Keratinocyte (primary cell): ENCODE measurements around the gene ADAM12. TPM values are rescaled to one million over a fixed set of nuclear protein-coding genes. Genes with fewer than 3 reads are reported as not detected.

ENCODE experiments used
- DNase-seq: peaks from one replicate; pipeline ENCODE4 v3.0.0-alpha.2; 2011; ENCODE audit warnings: low read depth, missing footprints, low spot score
- FAIRE-seq: peaks from 2 replicates; lab custom pipeline; 2011; peaks lifted over from hg19 to GRCh38; lab: Jason Lieb, UNC
- H2AFZ ChIP-seq: 2 replicates; pipeline ENCODE4 v1.6.0; 2012; ENCODE audit warnings: low read length, control low read depth, inconsistent platforms; ENCODE audit not compliant: control insufficient read depth
- H3K27ac ChIP-seq: 2 replicates; pipeline ENCODE4 v1.5.1; 2011; ENCODE audit warnings: low read length; ENCODE audit not compliant: control insufficient read depth, insufficient read depth
- H3K27me3 ChIP-seq: 3 replicates; pipeline ENCODE4 v1.6.0; 2011; ENCODE audit warnings: low read length; ENCODE audit not compliant: control insufficient read depth, insufficient read depth; ENCODE audit errors: extremely low read depth
- H3K36me3 ChIP-seq, 2 experiments: 2 replicates in 1 of 2; 3 replicates in 1 of 2; pipeline ENCODE4 v1.5.1; 2011; ENCODE audit warnings: low read length in 2 of 2, mild to moderate bottlenecking in 1 of 2; ENCODE audit not compliant: control insufficient read depth in 2 of 2, insufficient read depth in 2 of 2; ENCODE audit errors: extremely low read depth in 1 of 2
- H3K4me1 ChIP-seq: 3 replicates; pipeline ENCODE4 v1.5.1; 2011; ENCODE audit warnings: low read length; ENCODE audit not compliant: control insufficient read depth, insufficient read depth; ENCODE audit errors: extremely low read depth
- H3K4me2 ChIP-seq: 3 replicates; pipeline ENCODE4 v1.6.0; 2011; ENCODE audit warnings: low read depth, low read length; ENCODE audit not compliant: control insufficient read depth, insufficient read depth; ENCODE audit errors: extremely low read depth
- H3K4me3 ChIP-seq, 3 experiments: fragments of 200-600 bp in 1 of 3; sonication (generic) in 1 of 3; 2 replicates in 2 of 3; 3 replicates in 1 of 3; pipeline ENCODE4 v1.5.1; 2011 to 2016; ENCODE audit warnings: low read length in 3 of 3, mild to moderate bottlenecking in 3 of 3, control low read depth in 2 of 3, inconsistent platforms in 1 of 3, low read depth in 1 of 3, mixed read lengths in 1 of 3, mixed run types in 1 of 3, moderate library complexity in 1 of 3; ENCODE audit not compliant: control insufficient read depth in 2 of 3, insufficient read depth in 2 of 3; ENCODE audit errors: extremely low read depth in 1 of 3
- H3K79me2 ChIP-seq: 2 replicates; pipeline ENCODE4 v1.6.0; 2012; ENCODE audit warnings: low read length; ENCODE audit not compliant: control insufficient read depth, insufficient read depth
- H3K9ac ChIP-seq: 3 replicates; pipeline ENCODE4 v1.6.0; 2011; ENCODE audit warnings: low read length; ENCODE audit not compliant: control insufficient read depth, insufficient read depth; ENCODE audit errors: extremely low read depth
- H3K9me1 ChIP-seq: 3 replicates; pipeline ENCODE4 v1.6.0; 2011; ENCODE audit warnings: low read length; ENCODE audit not compliant: control insufficient read depth, insufficient read depth; ENCODE audit errors: extremely low read depth
- H3K9me3 ChIP-seq: 2 replicates; pipeline ENCODE4 v1.5.1; 2012; ENCODE audit warnings: low read depth, low read length; ENCODE audit not compliant: control insufficient read depth
- H4K20me1 ChIP-seq: 3 replicates; pipeline ENCODE4 v1.6.0; 2011; ENCODE audit warnings: low read length; ENCODE audit not compliant: control insufficient read depth, insufficient read depth; ENCODE audit errors: extremely low read depth
- EZH2 ChIP-seq: IDR thresholded peaks from one replicate; pipeline ENCODE4 v1.6.1; 2012; ENCODE audit warnings: inconsistent platforms, mild to moderate bottlenecking, low read length, moderate library complexity
- dilution Hi-C: fragments of 300-500 bp; cut with MboI; formaldehyde crosslinking; loops from one replicate; pipeline ENCODE4 v1.7.0; 2020; ENCODE audit warnings: low sequenced_read_pairs; ENCODE audit not compliant: extremely low pct_ligation_motif_present
- polyA plus RNA-seq, 5 experiments: library from polyadenylated mRNA; depleted of rRNA in 3 of 5; stranded (reverse) in 3 of 5; stranded (forward) in 1 of 5; unstranded in 1 of 5; fragments of >200 nt; gene quantifications; 1 replicate in 1 of 5; 2 replicates in 3 of 5; 3 replicates in 1 of 5; pipeline versions ENCODE4 v1.2.1 to v1.2.3, GENCODE V29; 2011 to 2012; ENCODE audit warnings: missing spikeins in 2 of 5, low read depth in 1 of 5, low replicate concordance in 1 of 5
- TF ChIP-seq, protein P1 (sequence below), 3 experiments: IDR thresholded peaks in 1 of 3; conservative IDR thresholded peaks in 1 of 3; optimal IDR thresholded peaks in 1 of 3; 2 replicates in 2 of 3; 3 replicates in 1 of 3; pipeline versions ENCODE3 to v1.5.1; 2011; ENCODE audit warnings: low read length in 3 of 3, mild to moderate bottlenecking in 3 of 3, moderate library complexity in 2 of 3, control low read depth in 1 of 3, inconsistent platforms in 1 of 3; ENCODE audit not compliant: insufficient read depth in 2 of 3; ENCODE audit errors: extremely low read depth in 1 of 3

ADAM12 gene
- polyA plus RNA-seq, 1 donor (not counting 4 experiments of a cell fraction or from before 2014, with no cell fraction given), result 0.07 TPM

DNA sequence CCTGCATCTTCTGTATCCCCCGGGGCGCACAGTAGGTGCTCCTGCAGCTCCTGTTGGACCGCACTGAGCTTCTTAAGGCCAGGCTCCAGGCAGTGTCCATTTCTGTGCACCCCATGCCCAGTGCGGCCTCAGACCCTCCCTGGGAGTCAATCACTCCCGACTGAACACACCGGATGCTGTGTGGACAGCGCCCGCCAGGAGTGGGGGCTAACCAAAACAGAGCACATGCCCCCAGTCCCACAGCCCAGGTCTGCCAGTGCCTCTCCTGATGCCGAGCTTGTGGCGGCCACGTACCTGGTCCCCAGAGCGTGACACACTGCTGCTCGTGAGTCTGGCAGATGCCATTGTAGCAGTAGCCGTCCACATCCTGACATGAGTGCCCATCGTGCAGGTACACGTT lies 323.8 kb downstream of the ADAM12 start:
- no peak overlapping the region for H3K9ac ChIP-seq
- no peak overlapping the region for H3K4me3 ChIP-seq
- no peaks in the 10 kb centered on the region for H3K36me3 ChIP-seq
- no peak overlapping the region for H2AFZ ChIP-seq
- no peak overlapping the region for H3K27ac ChIP-seq
- dilution Hi-C loops, result no loop called here
- FAIRE-seq (no peak), DNase-seq (no peak)
- no peaks in the 10 kb centered on the region for H3K79me2 ChIP-seq
- no peaks in the 10 kb centered on the region for H4K20me1 ChIP-seq
- TF ChIP-seq, protein P1, sequence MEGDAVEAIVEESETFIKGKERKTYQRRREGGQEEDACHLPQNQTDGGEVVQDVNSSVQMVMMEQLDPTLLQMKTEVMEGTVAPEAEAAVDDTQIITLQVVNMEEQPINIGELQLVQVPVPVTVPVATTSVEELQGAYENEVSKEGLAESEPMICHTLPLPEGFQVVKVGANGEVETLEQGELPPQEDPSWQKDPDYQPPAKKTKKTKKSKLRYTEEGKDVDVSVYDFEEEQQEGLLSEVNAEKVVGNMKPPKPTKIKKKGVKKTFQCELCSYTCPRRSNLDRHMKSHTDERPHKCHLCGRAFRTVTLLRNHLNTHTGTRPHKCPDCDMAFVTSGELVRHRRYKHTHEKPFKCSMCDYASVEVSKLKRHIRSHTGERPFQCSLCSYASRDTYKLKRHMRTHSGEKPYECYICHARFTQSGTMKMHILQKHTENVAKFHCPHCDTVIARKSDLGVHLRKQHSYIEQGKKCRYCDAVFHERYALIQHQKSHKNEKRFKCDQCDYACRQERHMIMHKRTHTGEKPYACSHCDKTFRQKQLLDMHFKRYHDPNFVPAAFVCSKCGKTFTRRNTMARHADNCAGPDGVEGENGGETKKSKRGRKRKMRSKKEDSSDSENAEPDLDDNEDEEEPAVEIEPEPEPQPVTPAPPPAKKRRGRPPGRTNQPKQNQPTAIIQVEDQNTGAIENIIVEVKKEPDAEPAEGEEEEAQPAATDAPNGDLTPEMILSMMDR (optimal IDR thresholded peaks at IDR 0.05 in 1 of 3, IDR thresholded peaks at IDR 0.05 in 1 of 3, conservative IDR thresholded peaks at IDR 0.05 in 1 of 3; ENCODE audit: extremely low read depth in 1 of 3, insufficient read depth in 2 of 3, low read length in 3 of 3), result no peak
- no peak for TF ChIP-seq EZH2
- H3K27me3 ChIP-seq, result no peaks in the 10 kb centered on the region
- H3K9me3 ChIP-seq, result no peaks in the 10 kb centered on the region
- H3K9me1 ChIP-seq, result no peaks in the 10 kb centered on the region
- no peak overlapping the region for H3K4me2 ChIP-seq
- H3K4me1 ChIP-seq, result peaks cover 44% of the 10 kb centered on the region

DNA sequence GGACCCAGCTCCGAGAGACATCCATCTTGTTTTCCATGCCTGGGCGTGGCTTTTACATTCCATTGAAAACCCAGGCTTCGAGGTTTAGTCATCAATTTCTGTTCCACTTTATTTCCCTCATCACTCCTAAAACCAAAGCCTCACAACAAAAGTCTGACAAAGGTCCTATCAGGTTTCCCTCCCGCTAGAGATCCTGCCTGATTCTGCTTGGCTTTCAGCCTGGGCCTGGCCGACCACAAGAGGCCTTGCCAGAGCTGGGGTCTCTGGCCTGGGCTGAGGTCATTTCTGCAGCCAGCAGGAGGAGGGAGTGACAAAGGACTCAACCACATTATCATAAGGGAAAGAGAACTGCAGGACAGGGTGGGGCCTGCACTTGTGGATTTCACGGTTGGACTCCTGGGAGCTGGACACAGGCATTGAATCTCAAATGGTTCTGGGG lies 324.9 kb downstream of the ADAM12 start:
- DNase-seq, result no peak
- no peaks in the 10 kb centered on the region for H4K20me1 ChIP-seq
- peak overlapping the region; percentile 50 for H3K9ac ChIP-seq
- no peak overlapping the region for H3K4me2 ChIP-seq
- H3K79me2 ChIP-seq, result no peaks in the 10 kb centered on the region
- H3K4me1 ChIP-seq, result peaks cover 44% of the 10 kb centered on the region
- H2AFZ ChIP-seq, result peak overlapping the region; percentile 72
- no peak overlapping the region for H3K4me3 ChIP-seq
- no peaks in the 10 kb centered on the region for H3K9me3 ChIP-seq
- peak overlapping the region; percentile 83 for H3K27ac ChIP-seq
- H3K36me3 ChIP-seq, result no peaks in the 10 kb centered on the region
- TF ChIP-seq, protein P1 (optimal IDR thresholded peaks at IDR 0.05 in 1 of 3, IDR thresholded peaks at IDR 0.05 in 1 of 3, conservative IDR thresholded peaks at IDR 0.05 in 1 of 3; ENCODE audit: extremely low read depth in 1 of 3, insufficient read depth in 2 of 3, low read length in 3 of 3), result no peak
- no peak for TF ChIP-seq EZH2
- dilution Hi-C loops, result no loop called here
- H3K9me1 ChIP-seq, result no peaks in the 10 kb centered on the region
- peak; percentile 59 for FAIRE-seq
- H3K27me3 ChIP-seq, result no peaks in the 10 kb centered on the region
